Kidney (tissue), 14 donors: ENCODE measurements around the gene SF3B2. TPM values are rescaled to one million over a fixed set of nuclear protein-coding genes. Genes with fewer than 3 reads are reported as not detected.
A peak's percentile ranks its signal among the peaks of the same experiment; 100 is the strongest.

Experiments
- DNase-seq, 5 donors: peaks; one replicate each; pipeline ENCODE4 v3.0.0-alpha.2; 2013 to 2020
- FAIRE-seq: peaks from 2 replicates; lab custom pipeline; 2012; peaks lifted over from hg19 to GRCh38; lab: Jason Lieb, UNC
- H3K27ac ChIP-seq, 2 donors: one replicate each; pipeline ENCODE4 v1.7.0; 2013; ENCODE audit warnings: low read depth in 2 of 2, low read length in 2 of 2, inconsistent platforms in 1 of 2
- H3K27me3 ChIP-seq: one replicate; pipeline ENCODE4 v1.7.1; 2013; ENCODE audit warnings: low read length, inconsistent platforms; ENCODE audit not compliant: control insufficient read depth, insufficient read depth
- H3K36me3 ChIP-seq, 3 donors: one replicate each; pipeline versions ENCODE4 v1.7.0 to v1.7.1; 2013; ENCODE audit warnings: low read length in 3 of 3, control low read depth in 1 of 3, inconsistent platforms in 1 of 3; ENCODE audit not compliant: insufficient read depth in 3 of 3, control insufficient read depth in 2 of 3
- H3K4me1 ChIP-seq, 3 donors: one replicate each; pipeline versions ENCODE4 v1.7.0 to v1.7.1; 2013; ENCODE audit warnings: low read length in 3 of 3, inconsistent platforms in 1 of 3, low read depth in 1 of 3; ENCODE audit not compliant: control insufficient read depth in 2 of 3, insufficient read depth in 2 of 3
- H3K4me3 ChIP-seq, 3 donors: one replicate each; pipeline versions ENCODE4 v1.7.0 to v1.8.1; 2013; ENCODE audit warnings: low read length in 3 of 3, control low read depth in 1 of 3, inconsistent platforms in 1 of 3
- H3K9ac ChIP-seq, 3 donors: one replicate each; pipeline versions ENCODE4 v1.7.0 to v1.7.1; 2013; ENCODE audit warnings: low read length in 3 of 3, control low read depth in 1 of 3, inconsistent platforms in 1 of 3
- H3K9me3 ChIP-seq, 3 donors: one replicate each; pipeline versions ENCODE4 v1.7.0 to v1.7.1; 2013; ENCODE audit warnings: low read length in 3 of 3, control low read depth in 1 of 3, inconsistent platforms in 1 of 3; ENCODE audit not compliant: control insufficient read depth in 2 of 3, insufficient read depth in 1 of 3
- CTCF ChIP-seq: IDR thresholded peaks from 3 replicates; pipeline ENCODE4 v1.5.1; 2012; ENCODE audit warnings: mild to moderate bottlenecking, moderate library complexity, borderline replicate concordance; ENCODE audit not compliant: insufficient read depth; ENCODE audit errors: extremely low read depth
- intact Hi-C: fragments of 100-400 bp; cut with DNase I; formaldehyde crosslinking; loops from one replicate; pipeline ENCODE4 v1.11.1; 2022
- polyA plus RNA-seq: library from polyadenylated mRNA; stranded (reverse); fragments of 350-450 nt; fragmentation: Illumina TruSeq; extraction: RNeasy Lipid Tissue Mini Kit (QIAGEN cat#74804); gene quantifications from one replicate; pipeline ENCODE4 v1.2.3, GENCODE V29; 2014; ENCODE audit warnings: low read depth, low replicate concordance; ENCODE audit not compliant: insufficient read depth
- total RNA-seq: library from RNA; stranded (reverse); fragmentation: NEBNext Ultra II Directional; extraction: Animal tissue kit (Norgen Biotek cat#: 25700); gene quantifications from one replicate; pipeline ENCODE4 v1.2.1, GENCODE V29; 2021
- donor health status: control.
- donor health status: control.
- donor health status: control.
- donor health status: control.
- donor health status: control.
- donor health status: DM: yes; HTN: yes; CAD: no.
- donor health status: Normal renal cell carcinoma (clear cell type).

SF3B2 gene
- total and polyA plus RNA-seq, 2 donors from 2014 or later, result 114 to 172 TPM

GRCh38 chr11:66003291-66003690, 48.9 kb upstream of the SF3B2 start:
- intact Hi-C loops, result no loop called here
- H3K4me3 ChIP-seq, result peak overlapping the region in 2 of 3 donors; percentile 97 to 100
- H3K27me3 ChIP-seq, result no peaks in the 10 kb centered on the region
- H3K36me3 ChIP-seq, result peaks cover 8 to 28% (median 22%) of the 10 kb centered on the region in 3 donors
- H3K4me1 ChIP-seq, result peaks cover 0 to 10% (median 0%) of the 10 kb centered on the region in 3 donors
- peak overlapping the region; percentile 61 to 92 (median 64) for H3K9ac ChIP-seq
- peak overlapping the region in 1 of 2 donors; percentile 99 for H3K27ac ChIP-seq
- FAIRE-seq (no peak), DNase-seq (peak in 1 of 5 donors; percentile 56)
- no peak for TF ChIP-seq CTCF
- H3K9me3 ChIP-seq, result no peaks in the 10 kb centered on the region

GRCh38 chr11:66004186-66004585, 48.0 kb upstream of the SF3B2 start:
- TF ChIP-seq CTCF, result no peak
- Histone ChIP-seq H3K9ac (no peak overlapping the region), H3K9me3 (no peaks in the 10 kb centered on the region), H3K36me3 (peaks cover 7 to 19% (median 13%) of the 10 kb centered on the region in 3 donors), H3K27me3 (no peaks in the 10 kb centered on the region), H3K4me3 (no peak overlapping the region), H3K27ac (no peak overlapping the region), H3K4me1 (peaks cover 0 to 10% (median 0%) of the 10 kb centered on the region in 3 donors)
- FAIRE-seq (no peak), DNase-seq (peak in 1 of 5 donors; percentile 39)
- intact Hi-C loops, result no loop called here

GRCh38 chr11:66006134-66006890, 45.9 kb upstream of the SF3B2 start:
- Histone ChIP-seq H3K4me1 (peaks cover 0 to 6% (median 0%) of the 10 kb centered on the region in 3 donors), H3K36me3 (peaks cover 0 to 7% (median 3%) of the 10 kb centered on the region in 3 donors), H3K27ac (no peak overlapping the region), H3K27me3 (peaks cover 3% of the 10 kb centered on the region), H3K9me3 (no peaks in the 10 kb centered on the region), H3K4me3 (no peak overlapping the region), H3K9ac (no peak overlapping the region)
- intact Hi-C loops, result no loop called here
- DNase-seq, result peak in 1 of 5 donors; percentile 34
- TF ChIP-seq CTCF, result no peak
- FAIRE-seq, result no peak
